ENCODE data around the gene TEPSIN. TPM values are rescaled to one million over a fixed set of nuclear protein-coding genes. Genes with fewer than 3 reads are reported as not detected.

Gene TEPSIN
- total RNA-seq, 4 donors from 2014 or later, result 43.0 to 94.5 (median 55.3) TPM

- Histone ChIP-seq H3K4me3 (no peak overlapping the region), H3K27me3 (no peaks in the 10 kb centered on the region), H3K4me1 (no peaks in the 10 kb centered on the region), H3K9me3 (no peaks in the 10 kb centered on the region), H3K36me3 (peaks cover 23% of the 10 kb centered on the region), H3K27ac (no peak overlapping the region)
- WGBS, result 92% methylated on average over 9 of the region's 18 CpGs
- DNase-seq (ENCODE audit: low spot score in 2 of 2), result no peak
- TF ChIP-seq POLR2A (IDR thresholded peaks at IDR 0.05) (no peak), POLR2AphosphoS5 (IDR thresholded peaks at IDR 0.05) (no peak), EP300 (IDR thresholded peaks at IDR 0.05) (no peak), CTCF (IDR thresholded peaks at IDR 0.05) (no peak)
Observed at GRCh38 chr17:81200201-81200600, 38.7 kb downstream of the TEPSIN start.

GRCh38 chr17:81199482-81199830 is 39.4 kb downstream of the TEPSIN start:
- TF ChIP-seq POLR2AphosphoS5 (IDR thresholded peaks at IDR 0.05) (no peak), CTCF (IDR thresholded peaks at IDR 0.05) (no peak), EP300 (IDR thresholded peaks at IDR 0.05) (no peak), POLR2A (IDR thresholded peaks at IDR 0.05) (no peak)
- Histone ChIP-seq H3K9me3 (no peaks in the 10 kb centered on the region), H3K4me3 (no peak overlapping the region), H3K27ac (no peak overlapping the region), H3K27me3 (no peaks in the 10 kb centered on the region), H3K36me3 (peaks cover 23% of the 10 kb centered on the region), H3K4me1 (no peaks in the 10 kb centered on the region)
- 82% methylated on average over 5 of the region's 18 CpGs for WGBS
- DNase-seq (ENCODE audit: low spot score in 2 of 2), result no peak

- H3K4me3 ChIP-seq, result no peak overlapping the region
- no peak for TF ChIP-seq CTCF (IDR thresholded peaks at IDR 0.05)
- TF ChIP-seq POLR2A (IDR thresholded peaks at IDR 0.05), result no peak
- TF ChIP-seq EP300 (IDR thresholded peaks at IDR 0.05), result no peak
- no peak for TF ChIP-seq POLR2AphosphoS5 (IDR thresholded peaks at IDR 0.05)
- 88% methylated on average over 21 of the region's 22 CpGs for WGBS
- no peaks in the 10 kb centered on the region for H3K4me1 ChIP-seq
- no peaks in the 10 kb centered on the region for H3K9me3 ChIP-seq
- H3K36me3 ChIP-seq, result peaks cover 23% of the 10 kb centered on the region
- no peaks in the 10 kb centered on the region for H3K27me3 ChIP-seq
- no peak overlapping the region for H3K27ac ChIP-seq
- DNase-seq (ENCODE audit: low spot score in 2 of 2), result no peak
Observed at GRCh38 chr17:81198826-81199481, 39.9 kb downstream of the TEPSIN start.

- H3K36me3 ChIP-seq, result peaks cover 19% of the 10 kb centered on the region
- H3K27me3 ChIP-seq, result no peaks in the 10 kb centered on the region
- TF ChIP-seq EP300 (IDR thresholded peaks at IDR 0.05) (no peak), CTCF (IDR thresholded peaks at IDR 0.05) (no peak), POLR2A (IDR thresholded peaks at IDR 0.05) (no peak), POLR2AphosphoS5 (IDR thresholded peaks at IDR 0.05) (no peak)
- no peak for DNase-seq (ENCODE audit: low spot score in 2 of 2)
- no peak overlapping the region for H3K27ac ChIP-seq
- H3K9me3 ChIP-seq, result no peaks in the 10 kb centered on the region
- no peaks in the 10 kb centered on the region for H3K4me1 ChIP-seq
- no peak overlapping the region for H3K4me3 ChIP-seq
- 87% methylated on average over 15 of the region's 21 CpGs for WGBS
Observed at GRCh38 chr17:81197831-81198490, 40.9 kb downstream of the TEPSIN start.

- H3K4me3 ChIP-seq, result no peak overlapping the region
- H3K36me3 ChIP-seq, result peaks cover 19% of the 10 kb centered on the region
- H3K4me1 ChIP-seq, result no peaks in the 10 kb centered on the region
- H3K27me3 ChIP-seq, result no peaks in the 10 kb centered on the region
- no CpG with 5 or more reads among the region's 14 CpGs for WGBS
- no peak overlapping the region for H3K27ac ChIP-seq
- no peak for DNase-seq (ENCODE audit: low spot score in 2 of 2)
- no peaks in the 10 kb centered on the region for H3K9me3 ChIP-seq
- TF ChIP-seq CTCF (IDR thresholded peaks at IDR 0.05), result no peak
- TF ChIP-seq POLR2A (IDR thresholded peaks at IDR 0.05), result no peak
- TF ChIP-seq POLR2AphosphoS5 (IDR thresholded peaks at IDR 0.05), result no peak
- TF ChIP-seq EP300 (IDR thresholded peaks at IDR 0.05), result no peak
Observed at GRCh38 chr17:81197409-81197795, 41.5 kb downstream of the TEPSIN start.
